ENCODE data around the gene SCYL3. TPM values are rescaled to one million over a fixed set of nuclear protein-coding genes. Genes with fewer than 3 reads are reported as not detected.

Gene SCYL3
- total and polyA plus RNA-seq, 11 donors, result 2.1 to 8.6 (median 6.1) TPM

GRCh38 chr1:169931795-169932231 lies 38.1 kb upstream of the SCYL3 start:
- Histone ChIP-seq H3K36me3 (no peaks in the 10 kb centered on the region), H3K9me3 (no peaks in the 10 kb centered on the region), H3K4me3 (no peak overlapping the region), H3K27ac (peak overlapping the region in 1 of 12 donors; percentile 8), H3K27me3 (no peaks in the 10 kb centered on the region), H3K4me1 (peaks cover 0 to 8% (median 0%) of the 10 kb centered on the region in 12 donors)
- TF ChIP-seq CTCF (IDR thresholded peaks at IDR 0.05) (no peak), POLR2A (IDR thresholded peaks at IDR 0.05) (no peak)
- no peak for DNase-seq
- intact Hi-C loops (cut with DNase I), result loop anchor here in 7 of 10 donors (5.0 to 10.0 kb wide), 8 partner anchors 603 to 995 kb away; partner anchors contain the start of genes PRRX1 (in 2 of the 7) and GORAB (in 1 of the 7)
- no peak for ATAC-seq
- 92 to 97% (median 94%) methylated on average over 1 of the region's 1 CpG for WGBS, 4 donors

- Histone ChIP-seq H3K27me3 (no peaks in the 10 kb centered on the region), H3K27ac (no peak overlapping the region), H3K9me3 (no peaks in the 10 kb centered on the region), H3K4me1 (peaks cover 0 to 20% (median 6%) of the 10 kb centered on the region in 12 donors), H3K4me3 (no peak overlapping the region), H3K36me3 (peaks cover 0 to 4% (median 0%) of the 10 kb centered on the region in 9 donors)
- ATAC-seq (no peak), DNase-seq (no peak)
- TF ChIP-seq CTCF (IDR thresholded peaks at IDR 0.05), result peak in 2 of 12 donors; percentile 2 to 8
- TF ChIP-seq POLR2A (IDR thresholded peaks at IDR 0.05), result no peak
- 28 to 35% (median 32%) methylated on average over 1 of the region's 1 CpG for WGBS, 4 donors
- intact Hi-C loops (cut with DNase I), result loop anchor here in 5 of 10 donors (2.0 to 10.0 kb wide), 9 partner anchors 736 to 1006 kb away; partner anchors contain the start of genes MROH9 (in 1 of the 5) and PRRX1 (in 1 of the 5)
Observed at GRCh38 chr1:169929210-169929526, 35.5 kb upstream of the SCYL3 start.

- peaks cover 0 to 20% (median 6%) of the 10 kb centered on the region in 12 donors for H3K4me1 ChIP-seq
- 41 to 49% (median 45%) methylated on average over 6 of the region's 6 CpGs for WGBS, 4 donors
- H3K36me3 ChIP-seq, result peaks cover 0 to 4% (median 0%) of the 10 kb centered on the region in 9 donors
- H3K27ac ChIP-seq, result no peak overlapping the region
- TF ChIP-seq CTCF (IDR thresholded peaks at IDR 0.05), result peak; percentile 65 to 86 (median 69)
- TF ChIP-seq POLR2A (IDR thresholded peaks at IDR 0.05), result no peak
- DNase-seq (no peak), ATAC-seq (peak in 3 of 4 donors; percentile 58 to 71 (median 63))
- no peaks in the 10 kb centered on the region for H3K27me3 ChIP-seq
- no peaks in the 10 kb centered on the region for H3K9me3 ChIP-seq
- intact Hi-C loops (cut with DNase I), result loop anchor here in 5 of 10 donors (2.0 to 10.0 kb wide), 9 partner anchors 736 to 1006 kb away; partner anchors contain the start of genes MROH9 (in 1 of the 5) and PRRX1 (in 1 of the 5)
- H3K4me3 ChIP-seq, result no peak overlapping the region
Observed at GRCh38 chr1:169928438-169929209, 34.9 kb upstream of the SCYL3 start.
